Measurements from ENCODE around the gene SH2D5. TPM values are rescaled to one million over a fixed set of nuclear protein-coding genes. Genes with fewer than 3 reads are reported as not detected.

SH2D5 gene
- total RNA-seq, 6 donors from 2014 or later, result 0.13 to 0.46 (median 0.40) TPM; not detected in 3

DNA sequence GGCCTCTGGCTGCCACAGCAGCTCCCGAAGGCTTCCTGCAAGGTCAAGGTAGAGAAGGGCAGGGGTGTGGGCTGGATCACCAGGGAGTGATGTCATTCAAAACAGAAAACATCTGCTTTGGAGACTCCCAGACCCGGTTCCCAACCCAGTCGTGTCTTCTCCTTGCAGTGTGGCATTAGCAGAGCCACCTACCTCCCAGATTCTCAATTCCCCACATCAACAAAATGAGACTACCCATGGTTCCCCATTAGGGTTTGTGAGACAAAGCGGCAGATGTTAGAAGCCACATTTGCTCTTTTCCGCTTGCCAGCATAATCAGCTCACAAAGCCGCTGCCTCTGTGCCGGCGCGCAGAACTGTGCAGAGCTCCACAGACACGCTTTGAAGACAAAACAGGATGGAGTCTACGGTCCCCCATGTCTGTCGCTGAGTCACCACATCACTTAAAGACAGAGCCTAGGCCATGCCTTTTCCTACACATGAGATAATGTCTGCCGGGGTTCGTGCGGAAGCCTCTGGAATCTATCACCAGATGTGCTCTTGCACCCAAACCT lies 27.2 kb downstream of the SH2D5 start:
- Histone ChIP-seq H3K36me3 (no peaks in the 10 kb centered on the region), H3K9me3 (no peaks in the 10 kb centered on the region), H3K4me3 (no peak overlapping the region), H3K27me3 (no peaks in the 10 kb centered on the region), H3K27ac (no peak overlapping the region), H3K4me1 (no peaks in the 10 kb centered on the region)
- DNase-seq, result no peak
- 86 to 92% methylated on average over 14 to 15 of the region's 15 CpGs for WGBS, 2 donors
- TF ChIP-seq POLR2AphosphoS5 (IDR thresholded peaks at IDR 0.05), result no peak
- TF ChIP-seq, protein P1, sequence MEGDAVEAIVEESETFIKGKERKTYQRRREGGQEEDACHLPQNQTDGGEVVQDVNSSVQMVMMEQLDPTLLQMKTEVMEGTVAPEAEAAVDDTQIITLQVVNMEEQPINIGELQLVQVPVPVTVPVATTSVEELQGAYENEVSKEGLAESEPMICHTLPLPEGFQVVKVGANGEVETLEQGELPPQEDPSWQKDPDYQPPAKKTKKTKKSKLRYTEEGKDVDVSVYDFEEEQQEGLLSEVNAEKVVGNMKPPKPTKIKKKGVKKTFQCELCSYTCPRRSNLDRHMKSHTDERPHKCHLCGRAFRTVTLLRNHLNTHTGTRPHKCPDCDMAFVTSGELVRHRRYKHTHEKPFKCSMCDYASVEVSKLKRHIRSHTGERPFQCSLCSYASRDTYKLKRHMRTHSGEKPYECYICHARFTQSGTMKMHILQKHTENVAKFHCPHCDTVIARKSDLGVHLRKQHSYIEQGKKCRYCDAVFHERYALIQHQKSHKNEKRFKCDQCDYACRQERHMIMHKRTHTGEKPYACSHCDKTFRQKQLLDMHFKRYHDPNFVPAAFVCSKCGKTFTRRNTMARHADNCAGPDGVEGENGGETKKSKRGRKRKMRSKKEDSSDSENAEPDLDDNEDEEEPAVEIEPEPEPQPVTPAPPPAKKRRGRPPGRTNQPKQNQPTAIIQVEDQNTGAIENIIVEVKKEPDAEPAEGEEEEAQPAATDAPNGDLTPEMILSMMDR (IDR thresholded peaks at IDR 0.05), result no peak
- TF ChIP-seq EP300 (IDR thresholded peaks at IDR 0.05), result no peak
- TF ChIP-seq POLR2A (IDR thresholded peaks at IDR 0.05), result no peak
- ATAC-seq (ENCODE audit: low FRiP score in 2 of 2), result no peak

DNA sequence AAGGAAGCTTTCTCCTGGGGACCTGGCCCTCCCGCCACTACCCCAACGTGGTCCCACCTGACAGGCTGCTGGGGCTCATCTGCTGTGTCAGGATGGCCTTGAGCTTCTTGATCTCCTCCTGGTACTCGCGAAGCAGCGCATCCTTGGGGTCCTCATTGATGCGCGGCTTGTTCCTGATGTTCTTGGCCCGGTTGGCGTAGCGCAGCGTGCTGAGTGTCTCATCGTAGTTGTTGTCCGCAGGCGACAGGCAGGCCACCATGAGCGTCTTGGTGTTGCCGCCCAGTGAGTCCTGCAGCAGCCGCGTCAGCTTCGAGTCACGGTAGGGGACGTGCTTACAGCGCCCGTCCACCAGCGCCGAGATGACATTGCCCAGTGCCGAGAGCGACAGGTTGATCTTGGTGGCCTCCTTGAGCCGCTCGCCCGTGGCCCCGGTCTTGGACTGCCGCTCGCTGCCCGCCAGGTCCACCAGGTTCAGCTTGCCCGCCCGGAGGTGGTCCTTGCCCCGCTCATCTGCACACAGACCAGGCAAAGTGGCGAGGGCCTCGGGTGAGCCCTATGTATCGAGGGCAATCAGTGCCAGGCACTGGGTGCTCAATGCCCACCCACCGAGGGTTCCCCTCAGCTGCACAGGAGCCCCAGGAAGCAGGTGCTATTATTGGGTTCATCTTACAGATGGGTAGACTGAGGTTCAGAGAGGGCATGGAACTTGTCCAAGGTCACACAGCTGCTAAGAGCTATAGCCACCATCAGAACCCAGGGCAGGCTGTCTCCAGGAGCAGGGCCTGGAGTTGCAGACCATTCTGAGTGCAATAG lies 27.9 kb downstream of the SH2D5 start:
- H3K36me3 ChIP-seq, result no peaks in the 10 kb centered on the region
- H3K4me3 ChIP-seq, result no peak overlapping the region
- H3K9me3 ChIP-seq, result no peaks in the 10 kb centered on the region
- no peaks in the 10 kb centered on the region for H3K27me3 ChIP-seq
- DNase-seq (peak in 1 of 2 donors; percentile 68), ATAC-seq (ENCODE audit: low FRiP score in 2 of 2) (no peak)
- 94% methylated on average over 23 to 41 of the region's 41 CpGs for WGBS, 2 donors
- H3K4me1 ChIP-seq, result no peaks in the 10 kb centered on the region
- TF ChIP-seq EP300 (IDR thresholded peaks at IDR 0.05) (no peak), POLR2A (IDR thresholded peaks at IDR 0.05) (no peak), POLR2AphosphoS5 (IDR thresholded peaks at IDR 0.05) (no peak)
- TF ChIP-seq, protein P1 (IDR thresholded peaks at IDR 0.05), result no peak
- H3K27ac ChIP-seq, result no peak overlapping the region

DNA sequence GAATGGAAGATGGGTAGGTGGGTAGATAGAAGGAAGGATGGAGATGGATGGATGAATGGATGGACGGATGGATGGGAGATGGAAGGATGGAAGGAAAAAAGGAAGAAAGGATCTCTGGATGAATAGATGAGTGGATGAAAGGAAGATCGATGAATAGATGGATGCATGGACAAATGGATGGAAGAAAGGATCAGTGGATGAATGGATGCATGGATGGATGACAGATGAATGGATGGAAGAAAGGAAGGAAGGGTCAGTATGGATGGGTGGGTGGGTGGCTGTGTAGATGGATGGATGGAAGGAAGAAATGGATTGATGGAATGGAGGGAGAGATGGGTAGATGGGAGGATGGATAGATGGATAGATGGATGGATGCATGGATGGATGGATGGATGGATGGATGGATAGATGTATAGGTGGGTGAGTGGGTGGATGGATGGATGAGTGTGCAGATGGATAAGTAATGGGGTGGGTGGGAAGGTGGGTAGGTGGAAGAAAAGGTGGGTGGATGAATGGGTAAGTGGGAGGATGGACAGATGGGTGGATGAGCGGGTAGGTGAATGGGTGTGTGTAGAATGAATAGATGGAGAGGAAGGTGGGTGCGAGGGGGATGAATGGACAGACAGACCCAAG lies 29.3 kb downstream of the SH2D5 start:
- TF ChIP-seq POLR2A (IDR thresholded peaks at IDR 0.05) (no peak), POLR2AphosphoS5 (IDR thresholded peaks at IDR 0.05) (no peak), EP300 (IDR thresholded peaks at IDR 0.05) (no peak)
- TF ChIP-seq, protein P1 (IDR thresholded peaks at IDR 0.05), result no peak
- no peak for DNase-seq
- no peak overlapping the region for H3K27ac ChIP-seq
- no peaks in the 10 kb centered on the region for H3K27me3 ChIP-seq
- ATAC-seq (ENCODE audit: low FRiP score in 2 of 2), result no peak
- 79 to 80% methylated on average over 4 of the region's 4 CpGs for WGBS, 2 donors
- H3K4me1 ChIP-seq, result no peaks in the 10 kb centered on the region
- H3K4me3 ChIP-seq, result no peak overlapping the region
- H3K9me3 ChIP-seq, result no peaks in the 10 kb centered on the region
- no peaks in the 10 kb centered on the region for H3K36me3 ChIP-seq

DNA sequence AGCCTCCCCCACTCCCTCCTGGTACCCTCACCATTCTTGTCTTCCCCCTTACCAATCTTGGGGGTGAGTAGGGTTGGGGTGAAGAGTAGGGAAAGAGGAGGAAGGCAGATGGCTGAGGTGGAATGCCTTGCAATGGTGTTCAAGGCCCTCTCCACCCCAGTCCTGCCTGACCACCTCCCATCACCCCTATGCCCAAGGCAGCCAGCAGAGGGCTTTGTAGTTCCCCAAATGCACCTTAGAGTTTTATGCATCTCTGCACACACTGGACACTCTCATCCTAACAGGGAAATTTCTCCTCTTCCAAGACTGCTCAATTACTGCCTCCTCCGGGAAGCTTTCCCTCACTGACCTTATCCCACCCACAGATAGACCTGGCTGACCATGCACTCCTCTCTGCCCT lies 30.1 kb downstream of the SH2D5 start:
- DNase-seq (no peak), ATAC-seq (ENCODE audit: low FRiP score in 2 of 2) (no peak)
- TF ChIP-seq, protein P1 (IDR thresholded peaks at IDR 0.05), result no peak
- TF ChIP-seq EP300 (IDR thresholded peaks at IDR 0.05) (no peak), POLR2AphosphoS5 (IDR thresholded peaks at IDR 0.05) (no peak), POLR2A (IDR thresholded peaks at IDR 0.05) (no peak)
- no peaks in the 10 kb centered on the region for H3K9me3 ChIP-seq
- no peaks in the 10 kb centered on the region for H3K36me3 ChIP-seq
- no peak overlapping the region for H3K27ac ChIP-seq
- H3K27me3 ChIP-seq, result no peaks in the 10 kb centered on the region
- WGBS, 2 donors, result 89 to 94% methylated on average over 1 of the region's 1 CpG
- H3K4me3 ChIP-seq, result no peak overlapping the region
- peaks cover 0 to 1% (median 0%) of the 10 kb centered on the region in 4 donors for H3K4me1 ChIP-seq
